Activated CD8-positive, alpha-beta T cell treated with anti-CD3 and anti-CD28 coated beads for 36 hours (primary cell): ENCODE data around the gene OR4D2. TPM values are rescaled to one million over a fixed set of nuclear protein-coding genes. Genes with fewer than 3 reads are reported as not detected.

ENCODE experiments used
- ATAC-seq: fragments of 200-7000 bp; cut with Tn5 transposase; one replicate; pipeline ENCODE4 v1.10.0; 2021; ENCODE audit warnings: mild to moderate bottlenecking, moderate library complexity
- CTCF ChIA-PET: fragments of 350-600 bp; sonication (Branson Sonifier 250); formaldehyde crosslinking; loops from one replicate; lab custom pipeline; 2021; ENCODE audit warnings: antibody characterized with exemption; lab: Charles Lee
- POLR2A ChIA-PET: fragments of 350-600 bp; sonication (Branson Sonifier 250); formaldehyde crosslinking; loops from one replicate; lab custom pipeline; 2021; ENCODE audit warnings: antibody characterized with exemption; lab: Charles Lee
- DNase-seq: peaks from one replicate; pipeline ENCODE4 v3.0.0-alpha.2; 2020
- H3K27ac Mint-ChIP-seq: one replicate; pipeline ENCODE4 v1.8.0; 2021; ENCODE audit warnings: mild to moderate bottlenecking, mixed read lengths
- H3K27me3 Mint-ChIP-seq: one replicate; pipeline ENCODE4 v1.8.0; 2021; ENCODE audit warnings: mixed read lengths
- H3K36me3 Mint-ChIP-seq: one replicate; pipeline ENCODE4 v1.8.0; 2021; ENCODE audit warnings: low read depth, mixed read lengths
- H3K4me1 Mint-ChIP-seq: one replicate; pipeline ENCODE4 v1.8.0; 2021; ENCODE audit warnings: low read depth, mixed read lengths
- H3K4me3 Mint-ChIP-seq: one replicate; pipeline ENCODE4 v1.8.0; 2021; ENCODE audit warnings: mild to moderate bottlenecking, moderate library complexity, mixed read lengths
- H3K9me3 Mint-ChIP-seq: one replicate; pipeline ENCODE4 v1.8.0; 2021; ENCODE audit warnings: mixed read lengths
- CTCF ChIP-seq: fragments of 200-600 bp; IDR thresholded peaks from one replicate; pipeline ENCODE4 v1.8.0; 2022; ENCODE audit warnings: antibody characterized with exemption, mild to moderate bottlenecking
- intact Hi-C: fragments of 100-400 bp; cut with micrococcal nuclease; formaldehyde crosslinking; loops from one replicate; pipeline ENCODE4 v1.10.0; 2022
- total RNA-seq, 2 experiments: library from RNA; stranded (reverse); gene quantifications; one replicate each; pipeline ENCODE4 v1.2.3, GENCODE V29; 2021

Gene OR4D2
- total RNA-seq, 2 experiments from 2014 or later, result not detected

GRCh38 chr17:58147930-58148434 lies 18.8 kb upstream of the OR4D2 start, which contains the start of gene OR4D1:
Gene OR4D1, plus strand, starts transcription at chr17:58148384. Its CDS starts 6,770 bp downstream, at chr17:58155154.
- DNase-seq (no peak), ATAC-seq (no peak)
- intact Hi-C loops, result no loop called here
- ChIA-PET CTCF (no interaction called here), POLR2A (no interaction called here)
- TF ChIP-seq CTCF, result no peak
- peaks cover 20% of the 10 kb centered on the region for H3K4me1 Mint-ChIP-seq
- H3K4me3 Mint-ChIP-seq, result no peak within 1 kb of the TSS
- H3K9me3 Mint-ChIP-seq, result peaks cover 22% of the 10 kb centered on the region
- peaks cover 6% of the 10 kb centered on the region for H3K36me3 Mint-ChIP-seq
- H3K27me3 Mint-ChIP-seq, result no peaks in the 10 kb centered on the region
- H3K27ac Mint-ChIP-seq, result no peak within 1 kb of the TSS

GRCh38 chr17:58148609-58149008 lies 18.2 kb upstream of the OR4D2 start:
- DNase-seq (no peak), ATAC-seq (no peak)
- POLR2A ChIA-PET, result no interaction called here
- Mint-ChIP-seq H3K27ac (no peak overlapping the region), H3K4me1 (peaks cover 26% of the 10 kb centered on the region), H3K36me3 (peaks cover 6% of the 10 kb centered on the region), H3K9me3 (peaks cover 22% of the 10 kb centered on the region), H3K4me3 (no peak overlapping the region), H3K27me3 (no peaks in the 10 kb centered on the region)
- TF ChIP-seq CTCF, result no peak
- CTCF ChIA-PET, result no interaction called here
- intact Hi-C loops, result no loop called here

- intact Hi-C loops, result no loop called here
- peaks cover 39% of the 10 kb centered on the region for H3K4me1 Mint-ChIP-seq
- TF ChIP-seq CTCF, result no peak
- H3K27me3 Mint-ChIP-seq, result no peaks in the 10 kb centered on the region
- POLR2A ChIA-PET, result interaction anchor here (1.1 kb wide), 1 partner anchor 22 kb away, joined by 4 read pairs; no protein-coding TSS in a partner anchor
- CTCF ChIA-PET, result no interaction called here
- DNase-seq (no peak), ATAC-seq (no peak)
- no peak overlapping the region for H3K4me3 Mint-ChIP-seq
- no peaks in the 10 kb centered on the region for H3K36me3 Mint-ChIP-seq
- H3K9me3 Mint-ChIP-seq, result peaks cover 9% of the 10 kb centered on the region
- H3K27ac Mint-ChIP-seq, result no peak overlapping the region
Measured at GRCh38 chr17:58150394-58150793, 16.4 kb upstream of the OR4D2 start.

GRCh38 chr17:58153046-58153445 lies 13.7 kb upstream of the OR4D2 start:
- Mint-ChIP-seq H3K36me3 (no peaks in the 10 kb centered on the region), H3K27ac (peak overlapping the region; percentile 77), H3K4me1 (peaks cover 49% of the 10 kb centered on the region), H3K27me3 (no peaks in the 10 kb centered on the region), H3K4me3 (peak overlapping the region; percentile 22), H3K9me3 (no peaks in the 10 kb centered on the region)
- ATAC-seq, result peak; percentile 54
- peak; percentile 66 for DNase-seq
- POLR2A ChIA-PET, result interaction anchor here (0.5 kb wide), 1 partner anchor 1111 kb away, joined by 3 read pairs; no protein-coding TSS in a partner anchor
- intact Hi-C loops, result no loop called here
- CTCF ChIA-PET, result interaction anchor here (0.6 to 4.6 kb wide), 5 partner anchors 12 to 113 kb away, joined by 3 to 25 read pairs (median 4); no protein-coding TSS in a partner anchor
- no peak for TF ChIP-seq CTCF

GRCh38 chr17:58153671-58154070 lies 13.1 kb upstream of the OR4D2 start:
- no peaks in the 10 kb centered on the region for H3K9me3 Mint-ChIP-seq
- no peak overlapping the region for H3K4me3 Mint-ChIP-seq
- ATAC-seq (no peak), DNase-seq (no peak)
- intact Hi-C loops, result no loop called here
- no peak for TF ChIP-seq CTCF
- H3K27ac Mint-ChIP-seq, result peak overlapping the region; percentile 77
- POLR2A ChIA-PET, result interaction anchor here (0.6 kb wide), 1 partner anchor 28 kb away, joined by 3 read pairs; no protein-coding TSS in a partner anchor
- CTCF ChIA-PET, result interaction anchor here (0.9 to 4.6 kb wide), 4 partner anchors 12 to 46 kb away, joined by 3 to 25 read pairs (median 4); no protein-coding TSS in a partner anchor
- no peaks in the 10 kb centered on the region for H3K36me3 Mint-ChIP-seq
- H3K27me3 Mint-ChIP-seq, result no peaks in the 10 kb centered on the region
- H3K4me1 Mint-ChIP-seq, result peaks cover 50% of the 10 kb centered on the region
